Esophagus squamous epithelium (tissue), 5 donors: ENCODE measurements around the gene CRADD. TPM values are rescaled to one million over a fixed set of nuclear protein-coding genes. Genes with fewer than 3 reads are reported as not detected.

ENCODE experiments used
- DNase-seq: peaks from one replicate; lab custom pipeline; 2025; lab: John Stamatoyannopoulos, UW
- H3K27ac ChIP-seq, 4 donors: fragments of 200-600 bp; sonication (generic); one replicate each; pipeline ENCODE4 v1.5.1; 2016 to 2019; ENCODE audit warnings: mild to moderate bottlenecking in 1 of 4
- H3K27me3 ChIP-seq, 4 donors: fragments of 200-600 bp; sonication (generic); 1 replicate in 3 of 4; 2 replicates in 1 of 4; pipeline versions ENCODE4 v1.5.1 to v1.6.0; 2017 to 2021; ENCODE audit warnings: antibody characterized with exemption in 1 of 4
- H3K36me3 ChIP-seq, 3 donors: fragments of 200-600 bp; sonication (generic); one replicate each; pipeline ENCODE4 v1.5.1; 2016 to 2019
- H3K4me1 ChIP-seq, 3 donors: fragments of 200-600 bp; sonication (generic); one replicate each; pipeline ENCODE4 v1.5.1; 2017 to 2019
- H3K4me3 ChIP-seq, 4 donors: fragments of 200-600 bp; sonication (generic); 1 replicate in 3 of 4; 2 replicates in 1 of 4; pipeline ENCODE4 v1.5.1; 2016 to 2019; ENCODE audit warnings: mild to moderate bottlenecking in 2 of 4, moderate library complexity in 1 of 4
- H3K9me3 ChIP-seq, 3 donors: fragments of 200-600 bp; sonication (generic); one replicate each; pipeline ENCODE4 v1.5.1; 2016 to 2019
- CTCF ChIP-seq, 6 experiments: fragments of 450-650 bp in 4 of 6; fragments of 200-600 bp in 2 of 6; sonication (generic) in 2 of 6; IDR thresholded peaks; one replicate each; pipeline ENCODE4 v1.5.1; 2016 to 2019; ENCODE audit warnings: antibody characterized with exemption in 6 of 6, mild to moderate bottlenecking in 4 of 6, moderate library complexity in 4 of 6
- POLR2A ChIP-seq, 4 donors: fragments of 450-650 bp; IDR thresholded peaks; one replicate each; pipeline ENCODE4 v1.6.1; 2017; ENCODE audit warnings: antibody characterized with exemption in 4 of 4, mild to moderate bottlenecking in 4 of 4, moderate library complexity in 3 of 4
- WGBS, 2 donors: methylation state at CpG; one replicate each; pipeline ENCODE4 v1.1.5; 2018; 5-methylcytosine and 5-hydroxymethylcytosine counted together
- intact Hi-C: fragments of 100-400 bp; cut with DNase I; formaldehyde crosslinking; loops from one replicate; pipeline ENCODE4 v1.15.0; 2022
- total RNA-seq, 4 donors: library from RNA; depleted of rRNA; stranded (reverse); fragments of >200 nt; gene quantifications; one replicate each; pipeline ENCODE4 v1.1.0, GENCODE V29; 2016
- donor health status: DM: yes; HTN: yes; CAD: no.

CRADD gene
- total RNA-seq, 4 donors from 2014 or later = 20.2 to 22.9 (median 21.7) TPM

GRCh38 chr12:93722835-93723567, 45.8 kb downstream of the CRADD start:
- TF ChIP-seq POLR2A (IDR thresholded peaks at IDR 0.05) = no peak
- intact Hi-C loops = no loop called here

GRCh38 chr12:93723568-93723930, 46.4 kb downstream of the CRADD start:
- intact Hi-C loops = no loop called here
- H3K4me1 ChIP-seq = peaks cover 0 to 9% (median 0%) of the 10 kb centered on the region in 3 donors
- H3K27ac ChIP-seq = no peak overlapping the region
- peaks cover 0 to 7% (median 0%) of the 10 kb centered on the region in 3 donors for H3K9me3 ChIP-seq
- DNase-seq = no peak
- no peak overlapping the region for H3K4me3 ChIP-seq
- 92 to 100% methylated on average over 3 to 4 of the region's 4 CpGs for WGBS, 2 donors
- H3K27me3 ChIP-seq = no peaks in the 10 kb centered on the region
- TF ChIP-seq CTCF (IDR thresholded peaks at IDR 0.05) (no peak), POLR2A (IDR thresholded peaks at IDR 0.05) (no peak)
- no peaks in the 10 kb centered on the region for H3K36me3 ChIP-seq

More at GRCh38 chr12:93722835-93723567, 45.8 kb downstream of the CRADD start:
- 53 to 56% methylated on average over 4 of the region's 4 CpGs for WGBS, 2 donors
- Histone ChIP-seq H3K27me3 (no peaks in the 10 kb centered on the region), H3K9me3 (peaks cover 0 to 7% (median 0%) of the 10 kb centered on the region in 3 donors), H3K4me3 (no peak overlapping the region), H3K4me1 (peaks cover 0 to 9% (median 0%) of the 10 kb centered on the region in 3 donors), H3K27ac (no peak overlapping the region), H3K36me3 (no peaks in the 10 kb centered on the region)
- DNase-seq = no peak

GRCh38 chr12:93725531-93725930, 48.4 kb downstream of the CRADD start:
- Histone ChIP-seq H3K9me3 (peaks cover 0 to 7% (median 0%) of the 10 kb centered on the region in 3 donors), H3K4me3 (no peak overlapping the region), H3K27me3 (no peaks in the 10 kb centered on the region), H3K4me1 (peaks cover 0 to 9% (median 0%) of the 10 kb centered on the region in 3 donors), H3K27ac (no peak overlapping the region), H3K36me3 (no peaks in the 10 kb centered on the region)
- intact Hi-C loops = no loop called here
- TF ChIP-seq CTCF (IDR thresholded peaks at IDR 0.05) = no peak
- TF ChIP-seq POLR2A (IDR thresholded peaks at IDR 0.05) = no peak
- DNase-seq = no peak

- no peak for DNase-seq
- peaks cover 0 to 7% (median 0%) of the 10 kb centered on the region in 3 donors for H3K9me3 ChIP-seq
- intact Hi-C loops = no loop called here
- peak overlapping the region in 2 of 4 donors; percentile 25 to 42 for H3K27ac ChIP-seq
- no peak overlapping the region for H3K4me3 ChIP-seq
- TF ChIP-seq CTCF (IDR thresholded peaks at IDR 0.05) = no peak
- TF ChIP-seq POLR2A (IDR thresholded peaks at IDR 0.05) = no peak
- H3K36me3 ChIP-seq = no peaks in the 10 kb centered on the region
- WGBS, 2 donors = 71 to 78% methylated on average over 1 to 3 of the region's 3 CpGs
- H3K27me3 ChIP-seq = no peaks in the 10 kb centered on the region
- peaks cover 0 to 9% (median 0%) of the 10 kb centered on the region in 3 donors for H3K4me1 ChIP-seq
Measured at GRCh38 chr12:93727195-93727811, 50.1 kb downstream of the CRADD start.

GRCh38 chr12:93727911-93728310, 50.7 kb downstream of the CRADD start:
- H3K9me3 ChIP-seq = peaks cover 0 to 1% (median 0%) of the 10 kb centered on the region in 3 donors
- WGBS, 2 donors = 92 to 95% methylated on average over 4 of the region's 4 CpGs
- no peaks in the 10 kb centered on the region for H3K36me3 ChIP-seq
- no peak for TF ChIP-seq POLR2A (IDR thresholded peaks at IDR 0.05)
- TF ChIP-seq CTCF (IDR thresholded peaks at IDR 0.05) = no peak
- intact Hi-C loops = no loop called here
- no peak overlapping the region for H3K4me3 ChIP-seq
- H3K27ac ChIP-seq = peak overlapping the region in 2 of 4 donors; percentile 25 to 42
- H3K4me1 ChIP-seq = peaks cover 0 to 12% (median 0%) of the 10 kb centered on the region in 3 donors
- no peak for DNase-seq
- H3K27me3 ChIP-seq = no peaks in the 10 kb centered on the region
